ENCODE results near the gene FRMPD1.

Gene FRMPD1

GRCh38 chr9:37676411-37676830 lies 25.7 kb downstream of the FRMPD1 start:
- Mint-ChIP-seq H3K9me3 (no peaks in the 10 kb centered on the region), H3K36me3 (ENCODE audit: low read depth) (no peaks in the 10 kb centered on the region), H3K4me3 (no peak overlapping the region), H3K27ac (no peak overlapping the region), H3K27me3 (ENCODE audit: low read depth, poor library complexity) (peaks cover 53% of the 10 kb centered on the region), H3K4me1 (no peaks in the 10 kb centered on the region)
- no peak for DNase-seq
- TF ChIP-seq CTCF (IDR thresholded peaks at IDR 0.05), result no peak

DNA sequence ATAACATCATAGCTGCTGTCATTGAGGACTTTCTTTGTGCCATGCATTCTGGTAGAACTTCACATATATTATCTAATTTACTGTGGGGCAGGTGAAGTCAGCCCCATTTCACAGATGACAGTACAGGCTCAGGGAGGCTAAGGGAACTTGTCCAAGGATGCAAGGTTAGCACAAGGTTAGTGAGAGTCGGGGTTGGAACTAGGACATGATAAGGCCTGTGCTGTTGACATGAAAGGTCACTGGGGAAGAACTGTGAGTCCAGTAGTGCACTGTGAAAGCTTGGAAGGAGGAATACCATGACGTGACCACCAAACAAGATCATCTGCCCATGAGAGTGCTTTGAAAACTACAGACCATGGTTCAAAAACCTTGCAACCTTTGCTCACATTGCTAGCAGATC lies 26.7 kb downstream of the FRMPD1 start:
- Mint-ChIP-seq H3K27me3 (ENCODE audit: low read depth, poor library complexity) (peaks cover 60% of the 10 kb centered on the region), H3K4me1 (no peaks in the 10 kb centered on the region), H3K9me3 (no peaks in the 10 kb centered on the region), H3K4me3 (no peak overlapping the region), H3K36me3 (ENCODE audit: low read depth) (no peaks in the 10 kb centered on the region), H3K27ac (no peak overlapping the region)
- TF ChIP-seq CTCF (IDR thresholded peaks at IDR 0.05), result no peak
- DNase-seq, result no peak

DNA sequence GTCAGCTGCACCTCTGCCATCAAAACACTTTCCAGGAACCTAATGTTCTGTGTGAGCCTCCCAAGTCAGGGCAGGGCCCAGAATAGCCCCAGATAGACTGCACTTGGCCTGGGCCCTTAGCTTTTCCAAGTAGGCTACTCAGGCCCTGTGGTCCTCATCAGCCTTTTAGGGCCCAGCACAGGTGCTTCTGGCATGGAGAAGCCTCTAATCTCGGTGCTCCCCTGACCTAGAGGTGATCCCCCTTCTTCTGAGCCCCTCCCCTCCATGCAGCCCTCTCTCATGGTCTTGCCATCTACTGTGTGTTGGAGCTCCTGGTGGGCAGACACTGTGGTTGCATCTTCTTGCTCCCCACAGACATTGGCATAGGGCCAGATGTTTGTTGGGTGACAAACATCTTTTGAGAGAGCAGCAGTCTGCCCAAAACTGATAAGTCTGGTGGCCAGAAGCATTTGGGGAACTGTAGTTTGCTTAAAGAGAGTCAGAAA lies 28.1 kb downstream of the FRMPD1 start:
- Mint-ChIP-seq H3K27me3 (ENCODE audit: low read depth, poor library complexity) (peaks cover 68% of the 10 kb centered on the region), H3K27ac (no peak overlapping the region), H3K4me3 (no peak overlapping the region), H3K36me3 (ENCODE audit: low read depth) (no peaks in the 10 kb centered on the region), H3K4me1 (no peaks in the 10 kb centered on the region), H3K9me3 (no peaks in the 10 kb centered on the region)
- no peak for TF ChIP-seq CTCF (IDR thresholded peaks at IDR 0.05)
- no peak for DNase-seq

- Mint-ChIP-seq H3K4me3 (no peak overlapping the region), H3K27me3 (ENCODE audit: low read depth, poor library complexity) (peaks cover 60% of the 10 kb centered on the region), H3K4me1 (no peaks in the 10 kb centered on the region), H3K36me3 (ENCODE audit: low read depth) (no peaks in the 10 kb centered on the region), H3K27ac (no peak overlapping the region), H3K9me3 (no peaks in the 10 kb centered on the region)
- no peak for DNase-seq
- TF ChIP-seq CTCF (IDR thresholded peaks at IDR 0.05), result no peak
These were observed 29.1 kb downstream of the FRMPD1 start for GRCh38 chr9:37679649-37680402.

DNA sequence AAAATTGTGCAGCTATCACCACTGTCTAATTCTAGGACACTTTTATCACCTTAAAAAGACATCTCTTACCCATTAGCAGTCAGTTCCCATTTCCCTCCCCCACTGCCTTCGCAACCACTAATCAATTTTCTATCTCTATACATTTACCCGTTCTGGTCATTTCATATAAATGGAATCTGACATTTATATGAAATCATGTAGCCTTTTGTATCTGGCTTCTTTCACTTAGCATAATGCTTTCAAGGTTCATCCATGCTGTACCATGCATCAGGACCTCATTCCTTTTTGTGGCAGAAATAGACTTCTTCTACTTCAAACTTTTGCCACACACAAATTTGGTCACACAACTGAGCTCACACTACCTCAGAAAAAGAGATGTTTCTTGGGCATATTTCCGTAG lies 32.2 kb downstream of the FRMPD1 start:
- no peaks in the 10 kb centered on the region for H3K36me3 Mint-ChIP-seq (ENCODE audit: low read depth)
- H3K4me1 Mint-ChIP-seq, result no peaks in the 10 kb centered on the region
- H3K9me3 Mint-ChIP-seq, result no peaks in the 10 kb centered on the region
- H3K27ac Mint-ChIP-seq, result no peak overlapping the region
- no peak overlapping the region for H3K4me3 Mint-ChIP-seq
- peaks cover 40% of the 10 kb centered on the region for H3K27me3 Mint-ChIP-seq (ENCODE audit: low read depth, poor library complexity)
- TF ChIP-seq CTCF (IDR thresholded peaks at IDR 0.05), result no peak
- DNase-seq, result no peak

All from nephron progenitor cell (in vitro differentiated cells).